Measurements from ENCODE around the gene PPA1. TPM values are rescaled to one million over a fixed set of nuclear protein-coding genes. Genes with fewer than 3 reads are reported as not detected.

PPA1 gene
- total and polyA plus RNA-seq, 8 donors: 18.1 to 217 (median 125) TPM

DNA sequence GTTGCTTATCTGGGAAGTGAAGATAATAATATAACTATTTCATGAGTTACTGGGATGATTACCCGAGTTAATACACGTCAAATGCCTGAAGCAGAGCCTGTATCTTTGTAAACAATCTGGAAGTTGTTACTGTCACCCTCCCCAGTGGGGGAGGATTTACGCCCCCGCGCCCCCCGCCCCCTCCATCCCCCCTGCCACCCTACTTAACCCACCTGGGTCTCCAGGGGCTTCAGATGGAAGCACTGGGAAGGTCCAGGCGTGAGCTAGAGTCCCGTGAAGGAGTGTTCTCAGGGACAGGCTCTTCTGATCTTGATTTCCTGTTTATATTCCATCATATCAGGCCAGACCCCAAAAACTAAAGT is 691 bp upstream of the PPA1 start:
- H3K27ac ChIP-seq: peak overlapping the region in 4 of 5 donors; percentile 90 to 94 (median 92)
- H3K27me3 ChIP-seq: no peaks in the 10 kb centered on the region
- H3K36me3 ChIP-seq: peaks cover 5 to 14% (median 12%) of the 10 kb centered on the region in 4 donors
- no peak for TF ChIP-seq CTCF (IDR thresholded peaks at IDR 0.05)
- no peak for TF ChIP-seq EP300 (IDR thresholded peaks at IDR 0.05)
- no peak for TF ChIP-seq POLR2AphosphoS5 (IDR thresholded peaks at IDR 0.05)
- TF ChIP-seq POLR2A (IDR thresholded peaks at IDR 0.05): no peak
- peak overlapping the region; percentile 84 to 94 (median 87) for H3K4me3 ChIP-seq
- H3K9me3 ChIP-seq: no peaks in the 10 kb centered on the region
- WGBS, 5 donors: 3 to 15% (median 13%) methylated on average over 8 of the region's 8 CpGs
- no peak for DNase-seq
- peaks cover 7 to 45% (median 27%) of the 10 kb centered on the region in 4 donors for H3K4me1 ChIP-seq
- intact Hi-C loops (cut with DNase I; ENCODE audit: low total_unique reads): no loop called here

- TF ChIP-seq EP300 (IDR thresholded peaks at IDR 0.05) (no peak), POLR2AphosphoS5 (IDR thresholded peaks at IDR 0.05) (no peak)
- Histone ChIP-seq H3K4me3 (peak overlapping the region; percentile 84 to 94 (median 87)), H3K36me3 (peaks cover 9 to 24% (median 15%) of the 10 kb centered on the region in 4 donors), H3K27me3 (no peaks in the 10 kb centered on the region), H3K27ac (peak overlapping the region; percentile 90 to 94 (median 91)), H3K9me3 (no peaks in the 10 kb centered on the region), H3K4me1 (peaks cover 15 to 56% (median 37%) of the 10 kb centered on the region in 4 donors)
- no peak for DNase-seq
- intact Hi-C loops (cut with DNase I; ENCODE audit: low total_unique reads): no loop called here
- WGBS, 5 donors: 0 to 1% (median 1%) methylated on average over 14 to 18 of the region's 18 CpGs
These were observed 445 bp downstream of the PPA1 start for GRCh38 chr10:70232859-70233108.

- Histone ChIP-seq H3K36me3 (peaks cover 9 to 24% (median 15%) of the 10 kb centered on the region in 4 donors), H3K4me1 (peaks cover 16 to 61% (median 40%) of the 10 kb centered on the region in 4 donors), H3K4me3 (peak overlapping the region; percentile 84 to 94 (median 87)), H3K27me3 (no peaks in the 10 kb centered on the region), H3K9me3 (no peaks in the 10 kb centered on the region), H3K27ac (peak overlapping the region; percentile 90 to 94 (median 91))
- no peak for TF ChIP-seq CTCF (IDR thresholded peaks at IDR 0.05)
- TF ChIP-seq POLR2AphosphoS5 (IDR thresholded peaks at IDR 0.05): peak; percentile 10 to 94 (median 93)
- intact Hi-C loops (cut with DNase I; ENCODE audit: low total_unique reads): no loop called here
- 2 to 6% (median 3%) methylated on average over 36 to 39 of the region's 39 CpGs for WGBS, 5 donors
- DNase-seq: peak; percentile 72 to 86
These were observed 922 bp downstream of the PPA1 start for GRCh38 chr10:70232155-70232858.

- H3K9me3 ChIP-seq: no peaks in the 10 kb centered on the region
- H3K4me1 ChIP-seq: peaks cover 9 to 58% (median 37%) of the 10 kb centered on the region in 4 donors
- WGBS, 5 donors: 22 to 39% (median 29%) methylated on average over 1 of the region's 1 CpG
- H3K36me3 ChIP-seq: peaks cover 9 to 24% (median 17%) of the 10 kb centered on the region in 4 donors
- intact Hi-C loops (cut with DNase I; ENCODE audit: low total_unique reads): no loop called here
- H3K4me3 ChIP-seq: no peak overlapping the region
- no peak for DNase-seq
- TF ChIP-seq EP300 (IDR thresholded peaks at IDR 0.05) (no peak), CTCF (IDR thresholded peaks at IDR 0.05) (no peak), POLR2AphosphoS5 (IDR thresholded peaks at IDR 0.05) (no peak), POLR2A (IDR thresholded peaks at IDR 0.05) (no peak)
- no peaks in the 10 kb centered on the region for H3K27me3 ChIP-seq
- peak overlapping the region in 4 of 5 donors; percentile 16 to 49 (median 28) for H3K27ac ChIP-seq
These were observed 4.7 kb downstream of the PPA1 start for GRCh38 chr10:70228491-70228890.

All from stomach (tissue), 9 donors.